GM12878 (cell line): Measurements from ENCODE around the gene ROCK1.

Experiments
- BRCA1 ChIP-seq: IDR thresholded peaks from 2 replicates; pipeline ENCODE4 v1.6.1; 2011; ENCODE audit warnings: low read depth, low read length, improper control_type of control experiment
- CTCF ChIP-seq, 3 experiments: IDR thresholded peaks in 2 of 3; conservative IDR thresholded peaks in 1 of 3; 2 replicates each; pipeline ENCODE4 v1.5.1; 2011; ENCODE audit warnings: low read depth in 3 of 3, low read length in 3 of 3, mild to moderate bottlenecking in 3 of 3, control low read depth in 2 of 3, moderate library complexity in 2 of 3, inconsistent platforms in 1 of 3, mixed read lengths in 1 of 3; ENCODE audit not compliant: control insufficient read depth in 2 of 3, insufficient read depth in 1 of 3; ENCODE audit errors: extremely low read depth in 1 of 3
- EGR1 ChIP-seq, 2 experiments: IDR thresholded peaks; 1 replicate in 1 of 2; 2 replicates in 1 of 2; pipeline ENCODE4 v1.6.1; 2011 to 2012; ENCODE audit warnings: low read depth in 2 of 2, low read length in 2 of 2, borderline replicate concordance in 1 of 2, mild to moderate bottlenecking in 1 of 2, moderate library complexity in 1 of 2
- EZH2 ChIP-seq: IDR thresholded peaks from 2 replicates; pipeline ENCODE4 v1.6.1; 2012; ENCODE audit warnings: low read depth, mild to moderate bottlenecking, control low read depth, inconsistent platforms, low read length, borderline replicate concordance; ENCODE audit not compliant: control insufficient read depth
- HCFC1 ChIP-seq: fragments of 150-350 bp; IDR thresholded peaks from 2 replicates; pipeline ENCODE4 v1.6.1; 2014; ENCODE audit warnings: low read length
- JUNB ChIP-seq: IDR thresholded peaks from 2 replicates; pipeline ENCODE4 v1.6.1; 2016; ENCODE audit warnings: antibody characterized with exemption, mild to moderate bottlenecking
- JUND ChIP-seq: IDR thresholded peaks from 2 replicates; pipeline ENCODE4 v1.6.1; 2012; ENCODE audit warnings: low read depth, mild to moderate bottlenecking, low read length, improper control_type of control experiment, moderate library complexity
- MYC ChIP-seq: IDR thresholded peaks from 2 replicates; pipeline ENCODE4 v1.6.1; 2011; ENCODE audit warnings: mild to moderate bottlenecking, low read length, moderate library complexity, inconsistent platforms; ENCODE audit not compliant: insufficient read depth, insufficient replicate concordance, insufficient read length, severe bottlenecking
- NFIC ChIP-seq: IDR thresholded peaks from 2 replicates; pipeline ENCODE4 v1.6.1; 2012; ENCODE audit warnings: low read depth, mild to moderate bottlenecking, inconsistent platforms, low read length, moderate library complexity
- PRDM15 ChIP-seq: fragments of 450-650 bp; formaldehyde crosslinking; IDR thresholded peaks from 2 replicates; pipeline ENCODE4 v1.4.0; 2020; ENCODE audit warnings: mild to moderate bottlenecking, moderate library complexity
- SIX5 ChIP-seq: IDR thresholded peaks from 2 replicates; pipeline ENCODE4 v1.6.1; 2011; ENCODE audit warnings: mild to moderate bottlenecking, low read depth, low read length, moderate library complexity; ENCODE audit not compliant: severe bottlenecking
- USF1 ChIP-seq: IDR thresholded peaks from 2 replicates; pipeline ENCODE4 v1.6.1; 2011; ENCODE audit warnings: borderline replicate concordance, low read depth, mild to moderate bottlenecking, moderate library complexity, mixed read lengths, low read length; ENCODE audit not compliant: insufficient read depth; ENCODE audit errors: extremely low read length
- YBX1 ChIP-seq: fragments of 450-650 bp; IDR thresholded peaks from 2 replicates; pipeline ENCODE4 v1.6.1; 2016; ENCODE audit warnings: antibody characterized with exemption

- TF ChIP-seq BRCA1 (no peak), JUNB (no peak), EZH2 (no peak), JUND (no peak), USF1 (no peak), MYC (no peak), NFIC (no peak), HCFC1 (no peak), YBX1 (no peak), EGR1 (IDR thresholded peaks at IDR 0.05; ENCODE audit: borderline replicate concordance in 1 of 2, low read depth in 2 of 2, low read length in 2 of 2) (no peak), CTCF (IDR thresholded peaks at IDR 0.05 in 2 of 3, conservative IDR thresholded peaks at IDR 0.05 in 1 of 3; ENCODE audit: control insufficient read depth in 2 of 3, extremely low read depth in 1 of 3, insufficient read depth in 1 of 3, low read depth in 3 of 3, low read length in 3 of 3) (no peak), PRDM15 (CRISPR knock-in tag) (no peak), SIX5 (no peak)
These were observed 60.0 kb downstream of the ROCK1 start for GRCh38 chr18:21051620-21052019.
